22Rv1 (cell line): ENCODE results near the gene SMC6.

Source experiments
- CTCF ChIP-seq: fragments of 450-650 bp; IDR thresholded peaks from 2 replicates; pipeline ENCODE4 v1.5.1; 2017; ENCODE audit warnings: mild to moderate bottlenecking
- ZFX ChIP-seq: fragments of 450-650 bp; IDR thresholded peaks from 2 replicates; pipeline ENCODE4 v1.6.1; 2017; ENCODE audit warnings: antibody characterized with exemption, borderline replicate concordance

GRCh38 chr2:17762451-17762850 is 8.8 kb upstream of the SMC6 start:
- no peak for TF ChIP-seq CTCF
- TF ChIP-seq ZFX, result no peak
